K562 (cell line): ENCODE results near the gene LDLRAD3. TPM values are rescaled to one million over a fixed set of nuclear protein-coding genes. Genes with fewer than 3 reads are reported as not detected.

Source experiments
- ATAC-seq: fragments of 200-7000 bp; cut with Tn5 transposase; 3 replicates; pipeline ENCODE4 v1.9.1; 2020; ENCODE audit warnings: moderate library complexity
- BruUV-seq: library from RNA; stranded (reverse); fragments of 400-500 nt; replicated peaks from 2 replicates; lab custom pipeline; 2021; lab: Mats Ljungman, UMichigan
- CTCF ChIA-PET: fragments of 300-600 bp; formaldehyde crosslinking; extraction: SDS; loops from one replicate; lab custom pipeline; 2021; ENCODE audit warnings: low intra/inter-chr PET ratio; lab: Yijun Ruan, JAX
- POLR2A ChIA-PET: fragments of 300-600, 350-650 bp; sonication (Branson Sonifier 250); formaldehyde crosslinking; extraction: SDS; loops from one replicate; lab custom pipeline; 2021; ENCODE audit warnings: antibody characterized with exemption, inconsistent platforms; lab: Yijun Ruan, JAX
- DNase-seq, 4 experiments: peaks; one replicate each; pipeline versions ENCODE4 v3.0.0 to v3.0.0-alpha.2; 2011 to 2018; ENCODE audit warnings: low spot score in 3 of 4, mixed read lengths in 3 of 4; ENCODE audit errors: extremely low read depth in 1 of 4
- FAIRE-seq: peaks from 2 replicates; lab custom pipeline; 2011; peaks lifted over from hg19 to GRCh38; lab: Jason Lieb, UNC
- H2AFZ ChIP-seq: 2 replicates; pipeline ENCODE4 v1.6.0; 2011; ENCODE audit warnings: low read depth, low read length, control low read depth, inconsistent platforms
- H3K27ac ChIP-seq: fragments of 200-600 bp; 3 replicates; pipeline ENCODE4 v1.8.0; 2011; ENCODE audit warnings: low read depth, mild to moderate bottlenecking, control low read depth, inconsistent platforms, low read length, moderate library complexity, mixed read lengths; ENCODE audit errors: extremely low read depth
- H3K27me3 ChIP-seq, 2 experiments: fragments of 300-600 bp in 1 of 2; 2 replicates in 1 of 2; 3 replicates in 1 of 2; pipeline versions ENCODE4 v1.6.0 to v1.8.0; 2011; ENCODE audit warnings: inconsistent platforms in 2 of 2, low read length in 2 of 2, mild to moderate bottlenecking in 1 of 2, mixed read lengths in 1 of 2, moderate library complexity in 1 of 2; ENCODE audit not compliant: control insufficient read depth in 2 of 2, insufficient read depth in 2 of 2
- H3K36me3 ChIP-seq: fragments of 300-600 bp; 3 replicates; pipeline ENCODE4 v1.8.0; 2011; ENCODE audit warnings: mild to moderate bottlenecking, low read length, inconsistent platforms; ENCODE audit not compliant: control insufficient read depth, insufficient read depth
- H3K4me1 ChIP-seq, 2 experiments: fragments of 200-600 bp in 1 of 2; replicated peaks in 1 of 2; 2 replicates in 1 of 2; 3 replicates in 1 of 2; pipeline versions ENCODE4 v1.5.1 to v1.8.0; 2011; ENCODE audit warnings: inconsistent platforms in 2 of 2, low read length in 2 of 2, mild to moderate bottlenecking in 1 of 2, mixed read lengths in 1 of 2, moderate library complexity in 1 of 2; ENCODE audit not compliant: control insufficient read depth in 2 of 2, insufficient read depth in 2 of 2
- H3K4me2 ChIP-seq: 2 replicates; pipeline ENCODE4 v1.6.1; 2011; ENCODE audit warnings: low read length, control low read depth, inconsistent platforms, mixed read lengths; ENCODE audit not compliant: insufficient read depth
- H3K4me3 ChIP-seq: fragments of 200-600 bp; sonication (generic), shearing (Covaris generic); 2 replicates; pipeline ENCODE4 v1.5.1; 2016; ENCODE audit warnings: control low read depth, inconsistent platforms
- H3K79me2 ChIP-seq: fragments of 200-600 bp; 3 replicates; pipeline ENCODE4 v1.8.0; 2011; ENCODE audit warnings: low read length, inconsistent platforms; ENCODE audit not compliant: control insufficient read depth, insufficient read depth
- H3K9ac ChIP-seq, 2 experiments: 2 replicates each; pipeline versions ENCODE4 v1.6.0 to v1.6.1; 2011; ENCODE audit warnings: low read depth in 2 of 2, low read length in 2 of 2, control low read depth in 1 of 2, inconsistent platforms in 1 of 2, mild to moderate bottlenecking in 1 of 2, mixed read lengths in 1 of 2; ENCODE audit not compliant: insufficient read depth in 1 of 2
- H3K9me1 ChIP-seq: one replicate; pipeline ENCODE4 v1.6.0; 2011; ENCODE audit warnings: inconsistent platforms, mild to moderate bottlenecking, low read length, moderate library complexity; ENCODE audit not compliant: control insufficient read depth, insufficient read depth
- H3K9me3 ChIP-seq: replicated peaks from 2 replicates; pipeline ENCODE4 v1.5.1; 2011; ENCODE audit warnings: low read depth, low read length, inconsistent platforms; ENCODE audit not compliant: control insufficient read depth, insufficient read depth
- H4K20me1 ChIP-seq: replicated peaks from 2 replicates; pipeline ENCODE4 v1.6.1; 2011; ENCODE audit warnings: low read length, inconsistent platforms, mixed read lengths; ENCODE audit not compliant: control insufficient read depth, insufficient read depth
- FOSL1 ChIP-seq: fragments of 200-800 bp; sonication (Bioruptor generic); conservative IDR thresholded peaks from 2 replicates; pipeline ENCODE4 v1.6.1; 2016; ENCODE audit warnings: missing genetic modification characterization, missing compliant biosample characterization
- NFE2 ChIP-seq: IDR thresholded peaks from 2 replicates; pipeline ENCODE4 v1.6.1; 2014; ENCODE audit warnings: antibody characterized with exemption, low read depth
- PHF20 ChIP-seq: fragments of 450-650 bp; IDR thresholded peaks from 2 replicates; pipeline ENCODE4 v1.6.1; 2018; ENCODE audit not compliant: partially characterized antibody
- SRSF3 ChIP-seq: fragments of 200-400 bp; formaldehyde crosslinking; IDR thresholded peaks from 2 replicates; pipeline ENCODE4 v1.6.1; 2016; ENCODE audit warnings: mild to moderate bottlenecking, low read length, moderate library complexity; ENCODE audit not compliant: insufficient read depth
- ZBTB7A ChIP-seq: IDR thresholded peaks from 2 replicates; pipeline ENCODE4 v1.6.1; 2011; ENCODE audit warnings: low read depth, mild to moderate bottlenecking, low read length, moderate library complexity, borderline replicate concordance; ENCODE audit not compliant: control insufficient read depth
- ZFPM2 ChIP-seq: fragments of 250-450 bp; sonication (Bioruptor Pico); IDR thresholded peaks from 2 replicates; pipeline ENCODE4 v1.5.1; 2022; ENCODE audit warnings: mild to moderate bottlenecking
- ZMIZ1 ChIP-seq, 2 experiments: fragments of 150-350 bp in 1 of 2; IDR thresholded peaks; 2 replicates each; pipeline ENCODE4 v1.6.1; 2012 to 2016; ENCODE audit warnings: low read depth in 2 of 2, low read length in 2 of 2, mild to moderate bottlenecking in 1 of 2, moderate library complexity in 1 of 2
- WGBS: fragments of 100-300 bp; shearing (Covaris generic); methylation state at CpG from one replicate; pipeline ENCODE4 v1.1.6; 2016; ENCODE audit warnings: low coverage, mixed read lengths; ENCODE audit not compliant: insufficient coverage; ENCODE audit errors: missing lambda C conversion rate; 5-methylcytosine and 5-hydroxymethylcytosine counted together
- in situ Hi-C: fragments of 300-500 bp; cut with MboI; formaldehyde crosslinking; loops from 4 replicates; pipeline ENCODE4 v1.15.0; 2018; ENCODE audit warnings: inconsistent platforms, mixed read lengths
- intact Hi-C: fragments of 100-400 bp; cut with micrococcal nuclease; formaldehyde crosslinking; loops from 2 replicates; pipeline ENCODE4 v1.14.2; 2022
- polyA plus RNA-seq, 8 experiments: library from polyadenylated mRNA; depleted of rRNA in 4 of 8; stranded (reverse) in 5 of 8; unstranded in 3 of 8; fragments of >200 nt; fragmentation: Nextera tagmentation in 2 of 8; fragmentation: Illumina TruSeq in 1 of 8; extraction: Ambion mirVana in 2 of 8; extraction: Trizol in 1 of 8; gene quantifications; 2 replicates each; pipeline versions ENCODE4 v1.2.1 to v1.2.3, GENCODE V29; 2011 to 2014; ENCODE audit warnings: inconsistent platforms in 1 of 8, missing spikeins in 1 of 8
- total RNA-seq, 7 experiments: library from RNA; depleted of rRNA in 6 of 7; stranded (reverse); fragments of >200 nt in 6 of 7; fragmentation: Illumina TruSeq in 2 of 7; extraction: Trizol in 2 of 7; gene quantifications; 2 replicates each; pipeline versions ENCODE4 v1.2.1 to v1.2.3, GENCODE V29; 2011 to 2021; ENCODE audit warnings: low replicate concordance in 1 of 7

LDLRAD3 gene
- total and polyA plus RNA-seq, 9 of the 15 experiments (the other 6 are each of a cell fraction or from before 2014, with no cell fraction given): 0.73 to 7.2 (median 3.5) TPM

- TF ChIP-seq ZMIZ1 (IDR thresholded peaks at IDR 0.05; ENCODE audit: low read depth in 2 of 2, low read length in 2 of 2) (no peak), NFE2 (no peak), PHF20 (no peak), SRSF3 (no peak), ZFPM2 (CRISPR knock-in tag) (no peak)
- TF ChIP-seq, all 486 proteins: peak for 0
Measured at GRCh38 chr11:36002796-36003195, 58.9 kb downstream of the LDLRAD3 start (continued).

GRCh38 chr11:36006556-36006955 is 62.7 kb downstream of the LDLRAD3 start:
- H3K9ac ChIP-seq: no peak overlapping the region
- no peaks in the 10 kb centered on the region for H4K20me1 ChIP-seq
- H3K36me3 ChIP-seq: no peaks in the 10 kb centered on the region
- no peak for ATAC-seq
- no TSS peak for BruUV-seq
- TF ChIP-seq ZBTB7A: no peak
- no peak for TF ChIP-seq FOSL1 (tag)
- FAIRE-seq: no peak
- no peaks in the 10 kb centered on the region for H3K9me1 ChIP-seq
- DNase-seq: no peak
- peaks cover 2 to 8% of the 10 kb centered on the region in 2 experiments; a peak in 1 of 5 replicates for H3K27me3 ChIP-seq
- no peaks in the 10 kb centered on the region for H3K79me2 ChIP-seq
- H3K4me3 ChIP-seq: no peak overlapping the region
- no peaks in the 10 kb centered on the region for H3K4me1 ChIP-seq
- in situ Hi-C loops (no loop called here), intact Hi-C loops (no loop called here)
- ChIA-PET CTCF (no interaction called here), POLR2A (no interaction called here)
- WGBS: 2% methylated on average over 3 of the region's 3 CpGs
- no peaks in the 10 kb centered on the region for H3K9me3 ChIP-seq
- H3K27ac ChIP-seq: no peak overlapping the region
- no peak overlapping the region for H2AFZ ChIP-seq
- H3K4me2 ChIP-seq: no peak overlapping the region
